H1 (cell line): Measurements from ENCODE around the gene TBC1D22A. TPM values are rescaled to one million over a fixed set of nuclear protein-coding genes. Genes with fewer than 3 reads are reported as not detected.

Experiments
- CTCF ChIA-PET: fragments of 300-600 bp; sonication (Branson Sonifier 250); formaldehyde crosslinking; loops from one replicate; lab custom pipeline; 2021; ENCODE audit not compliant: partially characterized antibody; lab: Charles Lee
- POLR2A ChIA-PET: fragments of 300-600 bp; sonication (Branson Sonifier 250); formaldehyde crosslinking; loops from one replicate; lab custom pipeline; 2021; ENCODE audit warnings: inconsistent platforms; ENCODE audit not compliant: partially characterized antibody; lab: Charles Lee
- DNase-seq, 2 experiments: peaks; one replicate each; pipeline versions ENCODE4 v3.0.0 to v3.0.0-alpha.2; 2010 to 2022; ENCODE audit warnings: low spot score in 2 of 2, low read depth in 1 of 2, mixed read lengths in 1 of 2
- FAIRE-seq: peaks from 2 replicates; lab custom pipeline; 2011; peaks lifted over from hg19 to GRCh38; lab: Jason Lieb, UNC
- H2AFZ ChIP-seq: 2 replicates; pipeline ENCODE4 v1.8.1; 2012; ENCODE audit warnings: low read length, inconsistent platforms
- H2AK5ac ChIP-seq: 2 replicates; pipeline ENCODE4 v1.6.1; 2013; ENCODE audit warnings: low read depth, low read length
- H2BK120ac ChIP-seq: replicated peaks from 2 replicates; pipeline ENCODE3; 2013; ENCODE audit warnings: low read depth, low read length, inconsistent platforms
- H2BK12ac ChIP-seq: 2 replicates; pipeline ENCODE4 v1.6.1; 2013; ENCODE audit warnings: low read depth, low read length
- H2BK15ac ChIP-seq: 2 replicates; pipeline ENCODE4 v1.6.1; 2013; ENCODE audit warnings: low read length
- H2BK20ac ChIP-seq: 2 replicates; pipeline ENCODE4 v1.6.1; 2013; ENCODE audit warnings: low read length
- H2BK5ac ChIP-seq: 2 replicates; pipeline ENCODE4 v1.6.1; 2013; ENCODE audit warnings: low read depth, low read length
- H3K14ac ChIP-seq: 2 replicates; pipeline ENCODE4 v1.6.1; 2013; ENCODE audit warnings: inconsistent platforms; ENCODE audit not compliant: insufficient read length
- H3K18ac ChIP-seq: 2 replicates; pipeline ENCODE4 v1.6.1; 2013; ENCODE audit warnings: low read length; ENCODE audit errors: extremely low read depth
- H3K23ac ChIP-seq: 2 replicates; pipeline ENCODE4 v1.6.1; 2013; ENCODE audit warnings: inconsistent platforms; ENCODE audit not compliant: insufficient read length
- H3K23me2 ChIP-seq: 2 replicates; pipeline ENCODE4 v1.6.1; 2013; ENCODE audit warnings: low read depth, low read length
- H3K27ac ChIP-seq: 2 replicates; pipeline ENCODE4 v1.6.1; 2011; ENCODE audit warnings: low read depth, low read length, inconsistent platforms
- H3K27me3 ChIP-seq, 4 experiments: replicated peaks in 1 of 4; 1 replicate in 1 of 4; 2 replicates in 3 of 4; pipeline versions ENCODE4 v1.6.1 to v1.8.1; 2011 to 2013; ENCODE audit warnings: low read length in 3 of 4, mild to moderate bottlenecking in 3 of 4, inconsistent platforms in 2 of 4, mixed read lengths in 2 of 4, moderate library complexity in 1 of 4; ENCODE audit not compliant: control insufficient read depth in 3 of 4, insufficient read depth in 3 of 4; ENCODE audit errors: extremely low read depth in 1 of 4
- H3K36me3 ChIP-seq, 4 experiments: 2 replicates each; pipeline versions ENCODE4 v1.6.1 to v1.8.1; 2011 to 2013; ENCODE audit warnings: mild to moderate bottlenecking in 4 of 4, low read length in 3 of 4, moderate library complexity in 2 of 4, control low read depth in 1 of 4, inconsistent platforms in 1 of 4; ENCODE audit not compliant: insufficient read depth in 4 of 4, control insufficient read depth in 2 of 4
- H3K4ac ChIP-seq: replicated peaks from 2 replicates; pipeline ENCODE3; 2013; ENCODE audit warnings: low read length, low read depth, mixed read lengths, inconsistent platforms; ENCODE audit not compliant: insufficient read length
- H3K4me1 ChIP-seq, 4 experiments: replicated peaks in 1 of 4; 1 replicate in 1 of 4; 2 replicates in 3 of 4; pipeline versions ENCODE4 v1.6.1 to v1.8.1; 2011 to 2013; ENCODE audit warnings: low read length in 3 of 4, inconsistent platforms in 2 of 4, mixed read lengths in 1 of 4; ENCODE audit not compliant: insufficient read depth in 4 of 4, control insufficient read depth in 3 of 4
- H3K4me2 ChIP-seq, 2 experiments: 2 replicates each; pipeline versions ENCODE4 v1.6.1 to v1.8.1; 2011 to 2013; ENCODE audit warnings: low read depth in 2 of 2, low read length in 2 of 2, control low read depth in 1 of 2, inconsistent platforms in 1 of 2, mild to moderate bottlenecking in 1 of 2; ENCODE audit not compliant: insufficient read depth in 1 of 2
- H3K4me3 ChIP-seq, 4 experiments: fragments of 200-600, 300-600 bp in 1 of 4; sonication (generic), shearing (Covaris generic), sonication (Bioruptor Twin) in 1 of 4; 2 replicates each; pipeline versions ENCODE4 v1.5.1 to v1.8.1; 2011 to 2016; ENCODE audit warnings: low read length in 4 of 4, low read depth in 3 of 4, control low read depth in 2 of 4, inconsistent platforms in 2 of 4, mild to moderate bottlenecking in 2 of 4, mixed read lengths in 1 of 4, moderate library complexity in 1 of 4; ENCODE audit not compliant: insufficient read depth in 2 of 4; ENCODE audit errors: extremely low read depth in 1 of 4
- H3K56ac ChIP-seq: replicated peaks from 2 replicates; pipeline ENCODE3; 2013; ENCODE audit warnings: low read depth, mild to moderate bottlenecking, mixed read lengths, low read length, inconsistent platforms; ENCODE audit not compliant: insufficient read length
- H3K79me1 ChIP-seq: 2 replicates; pipeline ENCODE4 v1.6.1; 2013; ENCODE audit warnings: low read depth, low read length, control low read depth
- H3K79me2 ChIP-seq, 2 experiments: 2 replicates each; pipeline versions ENCODE4 v1.6.1 to v1.8.1; 2012 to 2013; ENCODE audit warnings: low read length in 2 of 2, mild to moderate bottlenecking in 2 of 2, inconsistent platforms in 1 of 2; ENCODE audit not compliant: insufficient read depth in 2 of 2, control insufficient read depth in 1 of 2
- H3K9ac ChIP-seq, 4 experiments: replicated peaks in 1 of 4; 1 replicate in 1 of 4; 2 replicates in 3 of 4; pipeline versions ENCODE4 v1.6.1 to v1.8.1; 2011 to 2013; ENCODE audit warnings: low read depth in 3 of 4, low read length in 3 of 4, control low read depth in 2 of 4, mild to moderate bottlenecking in 2 of 4, moderate library complexity in 2 of 4, inconsistent platforms in 1 of 4; ENCODE audit errors: extremely low read depth in 1 of 4
- H3K9me3 ChIP-seq, 2 experiments: 2 replicates each; pipeline versions ENCODE4 v1.6.1 to v1.8.1; 2012 to 2013; ENCODE audit warnings: mild to moderate bottlenecking in 2 of 2, moderate library complexity in 2 of 2, control low read depth in 1 of 2, inconsistent platforms in 1 of 2, low read depth in 1 of 2, low read length in 1 of 2, mixed read lengths in 1 of 2; ENCODE audit not compliant: insufficient read depth in 2 of 2
- H4K20me1 ChIP-seq, 2 experiments: replicated peaks in 1 of 2; 2 replicates each; pipeline versions ENCODE3 to v1.8.1; 2011 to 2013; ENCODE audit warnings: inconsistent platforms in 2 of 2, low read length in 2 of 2, mild to moderate bottlenecking in 1 of 2; ENCODE audit not compliant: insufficient read depth in 2 of 2, control insufficient read depth in 1 of 2
- H4K5ac ChIP-seq: 2 replicates; pipeline ENCODE4 v1.6.1; 2013; ENCODE audit warnings: low read length, low read depth, mixed read lengths, inconsistent platforms; ENCODE audit not compliant: insufficient read length
- H4K8ac ChIP-seq: 2 replicates; pipeline ENCODE4 v1.8.0; 2013; ENCODE audit warnings: mild to moderate bottlenecking, moderate library complexity, low read length, inconsistent platforms; ENCODE audit not compliant: insufficient read depth; ENCODE audit errors: extremely low read depth
- H4K91ac ChIP-seq: replicated peaks from 2 replicates; pipeline ENCODE3; 2013; ENCODE audit warnings: low read length, mixed read lengths, inconsistent platforms; ENCODE audit not compliant: insufficient read length
- ATF2 ChIP-seq: IDR thresholded peaks from 2 replicates; pipeline ENCODE4 v1.6.1; 2012; ENCODE audit warnings: low read length, inconsistent platforms
- BRCA1 ChIP-seq: IDR thresholded peaks from 2 replicates; pipeline ENCODE4 v1.6.1; 2012; ENCODE audit warnings: low read depth, low read length, improper control_type of control experiment
- HDAC2 ChIP-seq, 2 experiments: fragments of 300-600 bp in 1 of 2; sonication (generic) in 1 of 2; IDR thresholded peaks; 2 replicates each; pipeline ENCODE4 v1.6.1; 2011 to 2012; ENCODE audit warnings: low read depth in 2 of 2, low read length in 2 of 2, mild to moderate bottlenecking in 2 of 2, moderate library complexity in 2 of 2, borderline replicate concordance in 1 of 2, inconsistent platforms in 1 of 2
- POU5F1 ChIP-seq: IDR thresholded peaks from 2 replicates; pipeline ENCODE4 v1.6.1; 2011; ENCODE audit warnings: low read depth, mild to moderate bottlenecking, low read length, moderate library complexity
- RAD21 ChIP-seq, 2 experiments: IDR thresholded peaks in 1 of 2; conservative IDR thresholded peaks in 1 of 2; 2 replicates each; pipeline ENCODE4 v1.6.1; 2011; ENCODE audit warnings: low read depth in 2 of 2, low read length in 2 of 2, improper control_type of control experiment in 1 of 2, inconsistent platforms in 1 of 2, mild to moderate bottlenecking in 1 of 2, moderate library complexity in 1 of 2
- RFX5 ChIP-seq: IDR thresholded peaks from 2 replicates; pipeline ENCODE4 v1.6.1; 2011; ENCODE audit warnings: low read depth, low read length, improper control_type of control experiment, borderline replicate concordance
- SRF ChIP-seq: IDR thresholded peaks from 2 replicates; pipeline ENCODE4 v1.6.1; 2011; ENCODE audit warnings: mild to moderate bottlenecking, low read depth, low read length, moderate library complexity
- WGBS, 2 experiments: shearing (Covaris generic) in 1 of 2; methylation state at CpG; one replicate each; pipeline versions ENCODE4 v1.1.6 to v1.1.7; 2013 to 2015; ENCODE audit warnings: low lambda C conversion rate in 2 of 2, mixed read lengths in 2 of 2, inconsistent platforms in 1 of 2, low coverage in 1 of 2, missing lambda C conversion rate in 1 of 2; ENCODE audit not compliant: insufficient replicate concordance in 2 of 2, insufficient coverage in 1 of 2, insufficient read length in 1 of 2; ENCODE audit errors: extremely low coverage in 1 of 2, missing lambda C conversion rate in 1 of 2; 5-methylcytosine and 5-hydroxymethylcytosine counted together
- polyA plus RNA-seq, 7 experiments: library from polyadenylated mRNA; depleted of rRNA in 3 of 7; stranded (reverse) in 5 of 7; unstranded in 2 of 7; fragments of >200 nt in 5 of 7; fragments of 200-250 nt in 2 of 7; gene quantifications; 1 replicate in 5 of 7; 2 replicates in 1 of 7; 4 replicates in 1 of 7; pipeline versions ENCODE4 v1.2.1 to v1.2.3, GENCODE V29; 2011 to 2013; ENCODE audit warnings: missing spikeins in 2 of 7, mixed read lengths in 2 of 7
- total RNA-seq: library from RNA; stranded (reverse); fragmentation: NEBNext Ultra II Directional; extraction: Animal tissue kit (Norgen Biotek cat#: 25700); gene quantifications from 2 replicates; pipeline ENCODE4 v1.2.1, GENCODE V29; 2021
- TF ChIP-seq, protein P1 (sequence below), 3 experiments: IDR thresholded peaks; 1 replicate in 2 of 3; 2 replicates in 1 of 3; pipeline versions ENCODE4 v1.5.1 to v1.6.1; 2011; ENCODE audit warnings: low read length in 3 of 3, mild to moderate bottlenecking in 3 of 3, inconsistent platforms in 2 of 3, low read depth in 1 of 3, moderate library complexity in 1 of 3; ENCODE audit not compliant: insufficient read depth in 1 of 3; ENCODE audit errors: control extremely low read depth in 1 of 3

TBC1D22A gene
- total and polyA plus RNA-seq, 2 of the 8 experiments (the other 6 are each of a cell fraction or from before 2014, with no cell fraction given), result 11.9 to 18.4 TPM

DNA sequence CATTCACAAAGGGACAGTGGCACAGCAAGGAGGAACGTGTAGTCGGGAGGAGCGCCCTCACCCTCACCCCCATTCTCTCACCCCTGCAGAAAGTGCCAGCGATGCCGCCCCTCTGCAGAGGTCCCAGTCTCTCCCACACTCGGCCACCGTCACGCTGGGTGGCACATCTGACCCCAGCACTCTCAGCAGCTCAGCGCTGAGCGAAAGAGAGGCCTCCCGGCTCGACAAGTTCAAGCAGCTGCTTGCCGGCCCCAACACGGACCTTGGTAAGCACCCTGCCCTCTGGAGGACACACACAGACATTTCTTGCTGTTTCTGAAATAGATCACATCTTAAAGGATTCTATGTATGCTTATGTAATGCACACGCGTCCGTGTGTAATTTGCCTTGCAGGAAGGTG is 34.9 kb downstream of the TBC1D22A start:
- DNase-seq (no peak), FAIRE-seq (no peak)
- no peak overlapping the region for H3K18ac ChIP-seq
- H4K20me1 ChIP-seq, result peaks cover 0 to 8% of the 10 kb centered on the region in 2 experiments
- peaks cover 0 to 8% (median 2%) of the 10 kb centered on the region in 4 experiments; a peak in 3 of 8 replicates for H3K36me3 ChIP-seq
- no peak overlapping the region for H3K4ac ChIP-seq
- no peak overlapping the region for H4K5ac ChIP-seq
- no peak overlapping the region for H2BK15ac ChIP-seq
- peaks cover 3% of the 10 kb centered on the region; the same call in 1 of the 2 replicates for H3K79me1 ChIP-seq
- no peaks in the 10 kb centered on the region for H3K9me3 ChIP-seq
- no peak overlapping the region for H3K9ac ChIP-seq
- H3K23ac ChIP-seq, result no peak overlapping the region
- H2AFZ ChIP-seq, result no peak overlapping the region
- no peak overlapping the region for H3K4me3 ChIP-seq
- ChIA-PET CTCF (interaction anchor here (1.0 to 3.3 kb wide), 7 partner anchors 13 to 218 kb away, joined by 3 to 25 read pairs (median 9); no protein-coding TSS in a partner anchor), POLR2A (interaction anchor here (0.6 kb wide), 1 partner anchor 35 kb away, joined by 3 read pairs; the partner anchor contains the start of gene TBC1D22A)
- H2AK5ac ChIP-seq, result no peak overlapping the region
- H2BK5ac ChIP-seq, result no peak overlapping the region; the same call in 1 of the 2 replicates
- H3K27ac ChIP-seq, result no peak overlapping the region
- H3K4me2 ChIP-seq, result no peak overlapping the region
- no peak overlapping the region for H2BK20ac ChIP-seq
- no peak overlapping the region for H4K91ac ChIP-seq
- no peak overlapping the region for H3K14ac ChIP-seq
- no peak overlapping the region for H2BK120ac ChIP-seq
- no peaks in the 10 kb centered on the region for H3K79me2 ChIP-seq
- 86% methylated on average over 17 of the region's 17 CpGs; no CpG with 5 or more reads in 1 of the 2 experiments for WGBS, 2 experiments
- H4K8ac ChIP-seq, result no peak overlapping the region
- no peaks in the 10 kb centered on the region for H3K23me2 ChIP-seq
- no peak overlapping the region for H2BK12ac ChIP-seq
- no peaks in the 10 kb centered on the region for H3K27me3 ChIP-seq
- no peaks in the 10 kb centered on the region; a peak in 1 of 7 replicates for H3K4me1 ChIP-seq
- no peak overlapping the region for H3K56ac ChIP-seq
- TF ChIP-seq ATF2 (no peak), POU5F1 (no peak), HDAC2 (IDR thresholded peaks at IDR 0.05; ENCODE audit: borderline replicate concordance in 1 of 2, low read depth in 2 of 2, low read length in 2 of 2) (no peak), SRF (no peak), BRCA1 (no peak), RFX5 (no peak), RAD21 (IDR thresholded peaks at IDR 0.05 in 1 of 2, conservative IDR thresholded peaks at IDR 0.05 in 1 of 2; ENCODE audit: low read depth in 2 of 2, low read length in 2 of 2) (peak in 1 of 2 experiments; percentile 18; a peak in 1 of 4 replicates)
- TF ChIP-seq, protein P1, sequence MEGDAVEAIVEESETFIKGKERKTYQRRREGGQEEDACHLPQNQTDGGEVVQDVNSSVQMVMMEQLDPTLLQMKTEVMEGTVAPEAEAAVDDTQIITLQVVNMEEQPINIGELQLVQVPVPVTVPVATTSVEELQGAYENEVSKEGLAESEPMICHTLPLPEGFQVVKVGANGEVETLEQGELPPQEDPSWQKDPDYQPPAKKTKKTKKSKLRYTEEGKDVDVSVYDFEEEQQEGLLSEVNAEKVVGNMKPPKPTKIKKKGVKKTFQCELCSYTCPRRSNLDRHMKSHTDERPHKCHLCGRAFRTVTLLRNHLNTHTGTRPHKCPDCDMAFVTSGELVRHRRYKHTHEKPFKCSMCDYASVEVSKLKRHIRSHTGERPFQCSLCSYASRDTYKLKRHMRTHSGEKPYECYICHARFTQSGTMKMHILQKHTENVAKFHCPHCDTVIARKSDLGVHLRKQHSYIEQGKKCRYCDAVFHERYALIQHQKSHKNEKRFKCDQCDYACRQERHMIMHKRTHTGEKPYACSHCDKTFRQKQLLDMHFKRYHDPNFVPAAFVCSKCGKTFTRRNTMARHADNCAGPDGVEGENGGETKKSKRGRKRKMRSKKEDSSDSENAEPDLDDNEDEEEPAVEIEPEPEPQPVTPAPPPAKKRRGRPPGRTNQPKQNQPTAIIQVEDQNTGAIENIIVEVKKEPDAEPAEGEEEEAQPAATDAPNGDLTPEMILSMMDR (IDR thresholded peaks at IDR 0.05; ENCODE audit: control extremely low read depth in 1 of 3, insufficient read depth in 1 of 3, low read depth in 1 of 3, low read length in 3 of 3), result peak; percentile 17 to 40 (median 31); a peak in 3 of 4 replicates
